NCI-H2107 treated with DMSO at 0.1 percent for 48 hours (cell line): ENCODE measurements around the gene RBM19.
A peak's percentile ranks its signal among the peaks of the same experiment; 100 is the strongest.

Experiments
- DNase-seq: peaks from one replicate; lab custom pipeline; 2025; ENCODE audit not compliant: unreplicated experiment; lab: John Stamatoyannopoulos, UW

RBM19 gene

GRCh38 chr12:113783811-113784210, 182.3 kb downstream of the RBM19 start:
- no peak for DNase-seq

GRCh38 chr12:113782873-113783272, 183.3 kb downstream of the RBM19 start:
- no peak for DNase-seq

- no peak for DNase-seq
Observed at GRCh38 chr12:113781415-113782198, 184.5 kb downstream of the RBM19 start.

- DNase-seq = no peak
Observed at GRCh38 chr12:113779774-113780173, 186.4 kb downstream of the RBM19 start.

GRCh38 chr12:113778432-113779132, 187.5 kb downstream of the RBM19 start:
- no peak for DNase-seq

GRCh38 chr12:113777751-113778150, 188.4 kb downstream of the RBM19 start:
- DNase-seq = no peak

GRCh38 chr12:113776536-113776935, 189.6 kb downstream of the RBM19 start:
- DNase-seq = no peak

GRCh38 chr12:113774526-113774925, 191.6 kb downstream of the RBM19 start:
- no peak for DNase-seq

- DNase-seq = no peak
Observed at GRCh38 chr12:113772505-113773030, 193.6 kb downstream of the RBM19 start.

GRCh38 chr12:113770389-113770865, 195.7 kb downstream of the RBM19 start:
- DNase-seq = no peak

GRCh38 chr12:113769305-113769704, 196.8 kb downstream of the RBM19 start:
- no peak for DNase-seq

GRCh38 chr12:113768850-113769249, 197.3 kb downstream of the RBM19 start:
- DNase-seq = no peak

GRCh38 chr12:113766879-113767878, 198.9 kb downstream of the RBM19 start:
- DNase-seq = peak; percentile 34
